ENCODE results near the gene KMT5B.
"Not testable (repeated sequence)": the region's sequence is repeated elsewhere in the genome, so short reads cannot be mapped to it uniquely, and the experiment has no call there.

Gene KMT5B

DNA sequence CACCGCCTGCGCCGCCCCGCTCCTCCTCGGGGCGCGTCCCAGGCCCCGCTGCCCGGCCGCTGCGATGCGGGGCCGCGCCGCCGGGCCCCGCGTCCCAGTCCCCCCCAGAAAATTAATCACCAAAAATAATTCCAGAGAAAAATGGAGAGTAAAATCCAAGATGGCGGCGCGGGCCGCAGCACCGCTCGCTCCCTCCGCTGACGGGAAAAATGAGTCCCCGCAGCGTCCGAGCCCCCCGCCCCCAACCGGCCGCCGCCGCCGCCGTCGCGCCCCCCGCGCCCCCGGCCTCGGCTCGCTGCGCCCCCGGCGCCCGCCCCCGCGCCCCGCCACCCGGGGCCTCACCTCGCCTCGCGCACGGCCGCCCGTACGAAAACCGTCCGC lies at the start of gene KMT5B:
KMT5B (minus strand) TSS at position 162 of the 381 bp plus-strand sequence. CDS start 23,220 bp downstream, outside the sequence.
- peak; percentile 42 for DNase-seq (ENCODE audit: low read depth)

DNA sequence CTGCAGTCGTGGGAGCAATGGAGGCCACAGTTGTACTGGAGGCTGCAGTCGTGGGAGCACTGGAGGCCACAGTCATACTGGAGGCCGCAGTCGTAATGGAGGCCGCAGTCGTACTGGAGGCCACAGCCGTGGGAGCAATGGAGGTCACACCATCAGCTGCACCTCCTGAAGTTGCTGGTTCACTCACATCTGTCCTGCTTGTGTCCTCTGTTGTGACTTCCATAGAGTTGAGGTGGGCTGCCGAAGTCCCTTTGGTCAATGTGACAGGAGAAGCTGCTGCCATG lies 49.4 kb upstream of the KMT5B start:
- no peak for DNase-seq (ENCODE audit: low read depth)

DNA sequence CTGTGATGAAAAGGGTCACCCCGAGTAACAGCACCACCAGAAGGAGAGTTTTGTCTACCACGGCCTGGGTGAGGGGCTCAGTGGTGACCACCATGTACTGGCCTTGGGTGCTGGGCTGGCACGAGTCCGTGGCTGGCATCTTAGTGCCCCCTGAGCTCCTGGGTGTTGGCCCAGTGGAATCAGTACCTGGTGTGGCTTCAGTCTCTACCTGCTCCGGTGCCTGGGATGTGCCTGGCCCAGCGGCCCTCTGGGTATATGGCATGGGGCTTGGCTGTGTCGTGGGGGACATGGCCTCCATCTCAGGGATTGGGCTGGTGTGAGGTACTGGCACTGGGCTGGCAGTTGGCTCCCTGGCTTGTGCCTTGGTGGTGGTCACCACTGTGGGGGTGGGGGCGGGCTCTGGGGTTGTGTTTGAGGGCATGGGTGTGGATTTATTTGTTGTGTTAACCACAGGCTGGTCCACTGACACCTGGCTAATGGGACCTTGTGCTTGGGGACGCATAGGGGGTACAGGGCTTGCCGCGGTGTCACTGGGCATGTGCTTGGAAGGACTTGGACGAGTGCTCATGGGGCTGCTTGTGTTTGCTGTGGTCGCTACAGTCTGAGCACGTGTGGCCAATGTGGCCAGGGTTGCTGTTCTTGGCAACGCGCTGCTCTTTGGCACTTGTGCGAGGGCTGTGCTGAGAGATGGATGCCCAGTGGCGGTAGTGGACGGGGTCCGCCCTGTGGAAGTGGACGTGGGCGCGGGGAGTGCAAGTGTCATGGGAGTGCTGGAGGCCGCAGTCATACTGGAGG lies 48.9 kb upstream of the KMT5B start:
- DNase-seq (ENCODE audit: low read depth), result no peak

DNA sequence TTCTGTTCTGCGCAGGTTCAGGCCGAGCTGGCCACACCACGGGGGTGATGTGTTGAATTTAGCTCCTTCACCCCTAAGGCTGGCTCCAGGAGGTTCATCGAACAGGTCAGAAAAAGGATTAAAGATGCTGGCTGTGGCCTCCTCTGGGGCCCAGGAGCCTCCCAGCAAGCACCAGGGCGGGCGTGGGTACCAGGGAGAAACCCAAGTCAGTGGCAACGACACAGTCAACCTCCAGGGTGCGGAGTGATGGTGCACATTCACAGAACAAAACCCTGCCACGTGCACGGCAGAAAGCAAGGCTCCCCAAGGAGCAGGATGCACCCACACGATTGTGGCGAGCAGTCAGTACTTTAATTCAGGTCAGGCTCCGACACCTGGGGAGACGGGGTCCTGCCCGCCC lies 47.9 kb upstream of the KMT5B start:
- no peak for DNase-seq (ENCODE audit: low read depth)

DNA sequence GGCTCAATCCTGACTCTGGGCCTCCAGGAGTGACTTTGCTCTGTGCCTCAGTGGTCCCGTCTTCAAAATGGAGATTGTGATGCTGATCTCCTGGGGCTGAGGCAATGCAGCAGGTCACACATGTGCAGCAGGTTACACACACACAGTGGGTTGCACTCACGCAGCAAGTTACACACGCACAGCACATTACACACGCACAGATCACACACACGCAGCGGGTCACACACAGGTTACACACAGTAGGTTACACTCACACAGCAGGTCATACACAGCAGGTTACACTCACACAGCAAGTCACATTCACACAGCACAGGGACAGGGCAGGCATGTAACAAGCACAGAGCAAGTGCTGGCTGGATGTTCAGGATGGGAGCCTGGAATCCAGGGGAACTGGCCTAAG lies 47.4 kb upstream of the KMT5B start:
- DNase-seq (ENCODE audit: low read depth), result no peak

DNA sequence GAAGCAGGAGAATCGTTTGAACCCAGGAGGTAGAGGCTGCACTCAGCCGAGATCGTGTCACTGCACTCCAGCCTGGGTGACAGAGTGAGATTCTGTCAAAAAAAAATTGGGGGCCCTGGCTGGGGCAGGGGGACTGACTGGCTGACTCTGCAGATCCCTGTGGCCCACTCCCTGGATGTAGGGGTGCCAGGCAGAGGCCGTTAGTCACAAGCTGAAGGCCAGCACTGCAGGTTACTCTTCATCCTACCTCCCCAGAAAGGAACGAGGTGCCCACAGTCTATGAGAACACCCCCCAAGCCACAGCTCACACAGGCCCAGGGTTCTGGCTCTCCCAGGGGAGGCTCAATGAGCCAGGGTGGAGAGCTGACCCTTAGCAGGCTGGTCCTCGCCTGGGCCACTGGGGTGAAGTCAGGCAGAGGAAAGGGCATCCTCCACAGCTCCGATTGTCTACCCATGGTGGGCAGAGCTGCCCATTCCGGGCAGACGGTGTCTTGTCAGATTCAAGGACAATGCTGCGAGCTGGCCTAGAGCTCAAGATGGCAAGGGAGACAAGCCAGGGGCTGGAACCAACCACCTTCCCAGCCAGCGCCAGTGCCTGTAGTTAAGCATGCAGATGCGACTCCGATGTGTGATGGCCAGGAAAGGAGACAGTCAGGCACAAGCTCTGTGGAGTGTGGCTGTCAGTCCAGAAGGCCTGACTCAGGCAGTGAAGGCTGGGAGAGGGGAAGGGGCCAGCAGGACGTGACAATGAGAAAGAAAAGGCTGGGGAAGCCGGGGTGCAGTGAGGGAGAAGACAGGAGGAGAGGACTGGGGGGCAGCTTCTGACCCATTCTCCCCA lies 46.2 kb upstream of the KMT5B start:
- DNase-seq (ENCODE audit: low read depth), result no peak

DNA sequence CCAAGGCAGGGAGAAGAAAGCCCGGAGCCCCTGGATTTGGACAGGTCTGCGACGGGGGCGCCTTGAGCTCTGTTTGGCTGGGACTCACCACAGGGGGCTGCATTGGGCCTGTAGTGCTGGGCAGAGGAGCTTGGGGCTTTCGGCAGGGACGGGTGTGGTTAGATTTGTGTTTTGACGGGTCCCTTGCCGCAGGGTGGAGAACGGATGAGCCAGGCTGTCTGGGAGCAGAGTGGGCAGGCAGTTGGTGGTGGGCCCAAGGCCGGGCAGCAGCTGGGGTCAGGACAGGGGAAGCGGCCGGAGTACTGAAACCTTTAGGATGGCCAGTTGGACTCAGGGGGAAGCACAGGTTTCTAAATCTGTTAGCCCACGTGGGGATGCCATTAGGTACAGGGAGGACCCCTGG lies 45.3 kb upstream of the KMT5B start:
- no peak for DNase-seq (ENCODE audit: low read depth)

DNA sequence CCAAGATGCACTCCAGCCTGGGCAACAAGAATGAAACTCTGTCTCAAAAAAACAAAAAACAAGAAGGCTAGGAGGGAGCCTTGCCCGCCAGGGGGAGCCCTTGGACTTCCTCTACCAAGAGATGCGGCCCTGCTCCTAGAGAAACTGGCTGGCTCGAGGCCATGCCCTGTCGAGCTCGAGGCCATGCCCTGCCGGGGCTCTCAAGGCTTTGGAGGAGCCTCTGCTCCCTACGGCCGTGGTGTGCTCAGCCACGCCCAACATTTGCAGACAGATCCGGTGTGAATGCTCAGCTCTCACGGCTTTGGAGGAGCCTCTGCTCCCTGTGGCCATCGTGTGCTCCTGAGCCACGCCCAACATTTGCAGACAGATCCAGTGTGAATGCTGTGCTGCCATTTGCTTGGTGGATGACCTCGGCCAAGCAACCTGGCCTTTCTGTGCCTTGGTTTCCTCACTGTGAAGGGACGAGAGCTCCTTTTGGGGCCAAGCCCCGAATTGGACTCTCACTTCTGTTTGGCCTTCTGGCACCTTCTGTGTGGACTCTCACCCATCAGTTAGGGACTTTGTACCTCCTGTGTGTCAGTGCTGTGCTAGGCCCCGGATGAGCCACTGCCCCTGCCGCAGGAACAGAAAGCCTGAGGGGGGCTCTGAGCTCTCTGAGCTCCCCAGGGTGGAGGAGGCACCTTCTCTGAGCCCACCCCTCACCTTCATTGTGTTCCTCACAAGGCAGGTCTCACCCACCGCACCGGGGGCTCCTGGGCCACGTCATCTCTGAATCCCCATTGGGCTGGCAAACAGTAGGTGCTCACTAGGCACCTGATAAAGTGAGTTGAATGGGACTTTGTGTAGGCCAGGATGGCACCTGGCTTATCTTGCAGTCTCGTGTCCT lies 44.6 kb upstream of the KMT5B start:
- DNase-seq (ENCODE audit: low read depth), result peak; percentile 97

DNA sequence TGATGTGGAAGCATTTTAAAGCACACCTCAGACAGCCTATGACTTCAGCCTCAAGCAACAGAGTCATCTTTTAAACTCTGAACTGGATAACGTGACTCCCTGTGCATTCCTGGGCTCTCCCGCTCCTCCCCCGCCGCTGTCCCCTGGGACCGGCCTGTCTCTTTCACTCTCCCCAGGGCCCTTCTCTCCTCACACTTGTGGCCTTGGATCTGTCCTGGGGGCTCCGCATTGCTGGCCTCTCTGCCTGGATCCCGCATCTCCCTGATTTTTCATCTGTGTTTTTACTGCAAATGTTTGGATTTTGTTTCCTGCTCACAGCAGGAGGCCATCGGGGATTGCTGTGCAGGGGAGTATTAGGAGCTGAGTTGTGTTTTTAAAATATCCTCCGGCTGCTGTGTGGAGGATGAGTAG lies 43.2 kb upstream of the KMT5B start:
- no peak for DNase-seq (ENCODE audit: low read depth)

DNA sequence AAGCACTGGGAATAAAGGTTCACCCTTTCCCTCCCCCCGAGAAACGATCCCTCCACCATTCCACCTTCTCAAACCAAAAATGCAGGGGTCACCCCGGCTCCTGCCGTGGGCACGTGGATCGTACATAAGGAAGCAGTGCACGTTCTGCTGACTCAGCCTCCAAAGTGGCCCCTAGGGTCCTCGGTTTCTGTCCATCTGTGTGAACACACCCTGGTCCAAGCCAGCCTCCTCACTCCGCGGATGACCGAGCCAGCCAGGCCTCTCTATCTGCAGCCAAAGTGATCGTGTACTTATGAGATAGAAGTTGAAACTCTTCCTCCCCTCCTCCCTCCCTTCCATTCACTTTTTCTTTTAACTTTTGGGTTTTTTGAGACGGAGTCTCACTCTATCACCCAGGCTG lies 42.4 kb upstream of the KMT5B start:
- no peak for DNase-seq (ENCODE audit: low read depth)

DNA sequence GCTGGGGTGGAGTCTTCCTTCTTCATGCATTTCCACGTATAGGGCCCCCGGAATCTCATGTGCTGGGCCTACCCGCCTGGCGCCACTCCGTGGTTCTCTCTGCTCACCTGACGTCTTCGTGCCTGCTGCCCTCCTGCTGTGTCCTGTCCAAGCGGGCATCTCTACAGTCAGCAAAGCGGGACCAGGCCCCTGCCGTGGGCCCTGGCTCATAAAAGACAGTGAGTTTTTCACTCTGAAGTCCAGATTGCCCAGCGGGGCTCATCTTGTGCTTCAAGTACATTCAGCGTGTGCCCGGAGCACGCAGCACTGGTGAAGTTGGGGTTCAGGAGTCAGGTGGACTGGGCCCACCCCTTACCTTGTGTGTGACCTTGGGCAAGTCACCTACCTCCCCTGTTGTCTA lies 41.3 kb upstream of the KMT5B start:
- DNase-seq (ENCODE audit: low read depth), result no peak

DNA sequence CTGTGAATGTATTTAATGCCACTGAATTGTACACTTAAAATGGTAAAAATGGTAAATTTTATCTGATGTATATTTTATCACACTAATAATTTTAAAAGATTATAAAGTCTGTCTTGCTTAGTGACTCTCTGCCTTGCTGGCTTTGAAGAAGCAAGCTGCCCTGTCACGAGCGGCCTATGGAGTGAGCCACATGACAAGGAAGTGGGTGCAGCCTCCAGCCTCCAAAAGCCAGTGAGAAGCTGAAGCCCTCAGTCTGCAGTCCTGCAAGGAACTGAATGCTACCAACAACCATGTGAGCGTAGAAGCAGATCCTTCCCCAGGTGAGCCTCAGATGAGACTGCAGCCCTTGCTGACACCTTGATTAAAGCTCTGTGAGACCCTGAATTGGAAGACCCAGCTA lies 38.7 kb upstream of the KMT5B start:
- no peak for DNase-seq (ENCODE audit: low read depth)

DNA sequence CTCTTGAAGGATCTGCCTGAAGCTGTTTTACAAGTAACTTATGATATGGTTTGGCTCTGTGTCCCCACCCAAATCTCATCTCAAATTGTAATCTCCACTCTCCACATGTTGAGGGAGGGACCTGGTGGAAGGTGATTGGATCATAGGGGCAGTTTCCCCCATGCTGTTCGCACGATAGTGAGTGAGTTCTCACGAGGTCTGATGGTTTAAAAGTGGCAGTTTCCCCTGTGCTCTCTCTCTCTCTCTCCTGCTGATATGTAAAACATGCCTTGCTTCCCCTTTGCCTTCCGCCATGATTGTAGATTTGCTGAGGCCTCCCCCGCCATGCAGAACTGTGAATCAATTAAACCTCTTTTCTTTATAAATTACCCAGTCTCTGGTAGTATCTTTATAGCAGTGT lies 31.8 kb upstream of the KMT5B start:
- DNase-seq (ENCODE audit: low read depth), result not testable (repeated sequence)

DNA sequence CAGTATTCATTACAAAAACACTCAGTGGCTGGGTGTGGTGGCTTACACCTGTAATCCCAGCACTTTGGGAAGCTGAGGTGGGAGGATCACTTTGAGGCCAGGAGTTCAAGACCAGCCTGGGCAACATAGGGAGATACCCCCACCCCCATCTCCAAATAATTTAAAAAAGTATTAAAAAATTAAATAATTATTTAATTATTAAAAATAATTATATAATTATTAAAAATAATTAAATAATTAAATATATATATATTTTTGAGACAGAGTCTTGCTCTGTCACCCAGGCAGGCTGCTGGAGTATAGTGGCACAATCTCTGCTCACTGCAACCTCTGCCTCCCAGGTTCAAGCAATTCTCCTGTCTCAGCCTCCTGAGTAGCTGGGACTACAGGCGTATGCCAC lies 30.8 kb upstream of the KMT5B start:
- DNase-seq (ENCODE audit: low read depth), result not testable (repeated sequence)

DNA sequence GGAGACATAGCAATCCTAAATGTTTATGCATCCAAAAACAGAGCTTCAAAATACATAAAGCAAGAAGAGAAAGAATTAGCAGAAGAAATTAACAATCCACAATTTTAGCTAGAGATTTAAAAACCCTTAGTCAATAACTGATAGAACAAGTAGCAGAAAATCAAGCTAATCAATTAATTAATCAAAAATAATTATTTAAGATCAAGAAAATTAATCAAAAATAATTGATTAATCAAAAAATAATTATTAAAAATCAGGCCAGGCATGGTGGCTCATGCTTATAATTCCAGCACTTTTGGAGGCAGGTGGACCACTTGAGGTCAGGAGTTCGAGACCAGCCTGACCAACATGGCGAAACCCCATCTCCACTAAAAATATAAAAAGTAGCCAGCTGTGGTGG lies 29.5 kb upstream of the KMT5B start:
- no peak for DNase-seq (ENCODE audit: low read depth)

DNA sequence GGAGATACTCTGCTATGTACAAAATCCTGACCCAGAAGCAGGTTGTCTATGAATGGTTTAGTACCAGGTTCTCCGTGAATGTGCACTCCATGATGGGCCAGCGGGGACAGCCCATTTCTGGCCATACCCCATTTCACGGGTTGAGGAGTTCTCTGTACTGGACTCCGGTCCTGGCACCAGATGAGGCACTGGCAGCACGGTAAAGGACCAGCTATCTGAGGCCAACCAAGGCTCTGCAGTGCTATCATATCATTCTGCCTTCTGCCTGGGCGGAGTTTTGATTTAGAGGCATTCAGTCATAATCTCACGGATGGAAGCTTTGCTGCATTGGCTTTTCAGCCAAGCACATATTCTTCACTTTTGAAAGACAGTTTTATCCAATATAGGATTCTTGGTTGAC lies 18.5 kb upstream of the KMT5B start:
- no peak for DNase-seq (ENCODE audit: low read depth)

DNA sequence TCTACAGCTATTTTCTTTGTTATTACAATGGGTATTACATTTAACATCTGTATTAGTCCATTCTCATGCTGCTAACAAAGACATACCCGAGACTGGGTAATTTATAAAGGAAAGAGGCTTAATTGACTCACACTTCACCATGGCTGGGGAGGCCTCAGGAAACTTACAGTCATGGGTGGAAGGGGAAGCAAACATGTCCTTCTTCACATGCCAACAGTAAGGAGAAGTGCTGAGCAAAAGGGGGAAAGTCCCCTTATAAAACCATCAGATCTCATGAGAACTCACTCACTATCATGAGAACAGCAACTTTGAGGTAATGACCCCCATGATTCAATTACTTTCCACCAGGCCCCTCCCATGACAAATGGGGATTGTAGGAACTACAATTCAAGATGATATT lies 16.5 kb upstream of the KMT5B start:
- no peak for DNase-seq (ENCODE audit: low read depth)

DNA sequence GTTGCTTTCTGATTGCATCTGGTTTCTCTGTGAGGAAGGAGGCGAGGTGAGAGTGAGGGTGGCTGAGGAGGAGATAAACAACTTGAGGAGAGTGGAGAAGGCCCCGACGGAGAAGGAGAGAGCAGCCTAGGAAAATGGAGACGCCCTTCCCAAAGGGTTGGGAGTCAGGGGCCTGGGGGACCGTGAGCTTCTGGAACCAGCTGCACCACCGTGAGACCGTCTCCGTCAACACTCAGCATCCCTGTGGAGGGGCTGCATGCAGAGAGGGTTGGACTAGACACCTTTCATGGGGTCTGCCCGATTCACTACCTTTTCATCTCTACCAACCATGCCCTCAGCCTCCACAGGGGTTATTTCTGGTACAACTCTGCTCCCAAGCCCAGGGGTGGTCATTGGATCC lies 13.3 kb upstream of the KMT5B start:
- DNase-seq (ENCODE audit: low read depth), result no peak

DNA sequence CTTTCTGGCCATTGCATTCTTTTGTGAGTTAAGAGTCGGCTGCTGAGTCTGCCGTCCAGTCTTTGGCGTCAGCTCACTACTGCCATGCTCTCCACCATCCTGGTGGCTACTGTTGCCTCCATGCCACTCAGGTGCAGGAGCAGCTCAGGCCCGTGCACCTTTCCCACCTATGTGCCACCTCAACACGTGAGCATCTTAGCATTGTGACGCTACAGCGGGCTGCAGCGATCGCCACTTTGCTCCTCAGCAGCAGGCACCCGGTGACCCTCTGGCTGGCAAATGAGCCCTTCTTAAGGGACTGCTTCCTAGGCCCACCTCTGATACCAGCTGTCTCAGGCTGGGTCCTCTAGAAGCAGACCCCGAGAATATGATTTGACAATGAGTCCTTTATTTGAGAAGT lies 11.5 kb upstream of the KMT5B start:
- DNase-seq (ENCODE audit: low read depth), result no peak

DNA sequence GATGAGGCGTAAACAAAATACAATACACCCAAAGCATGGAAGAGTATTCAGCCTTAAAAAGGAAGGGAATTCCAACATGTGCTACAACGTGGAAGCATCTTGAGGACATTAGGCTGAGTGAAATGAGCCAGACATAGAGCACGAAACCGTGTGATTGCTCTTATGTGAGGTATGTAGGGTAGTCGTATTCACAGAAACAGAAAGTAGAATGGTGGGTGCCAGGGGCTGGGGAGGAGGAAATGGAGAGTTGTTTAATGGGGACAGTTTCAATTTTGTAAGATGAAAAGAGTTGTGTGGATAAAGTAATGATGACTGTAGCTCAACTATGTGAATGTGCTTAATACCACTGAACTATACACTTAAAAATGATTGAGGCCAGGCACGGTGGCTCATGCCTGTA lies 10.2 kb upstream of the KMT5B start:
- DNase-seq (ENCODE audit: low read depth), result no peak

DNA sequence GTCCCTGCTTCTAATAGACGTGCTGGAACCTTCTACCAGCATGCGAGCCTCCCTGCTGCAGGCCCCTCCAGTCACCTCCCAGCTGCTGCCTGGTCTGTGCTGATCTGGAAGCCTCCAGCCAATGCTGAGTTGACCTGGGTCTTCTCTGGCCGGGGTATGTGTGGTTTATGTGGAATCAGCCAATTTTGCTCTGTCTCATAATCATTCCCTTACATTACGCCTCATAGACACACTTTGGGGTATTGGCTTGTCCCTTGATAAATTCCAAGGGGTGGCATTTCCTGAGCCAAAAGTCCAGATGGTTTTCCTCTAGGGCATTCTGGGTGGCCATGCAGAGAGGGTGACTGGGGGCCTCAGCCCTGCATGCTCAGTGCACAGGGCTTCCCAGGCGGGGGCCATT lies 8.3 kb upstream of the KMT5B start:
- no peak for DNase-seq (ENCODE audit: low read depth)

DNA sequence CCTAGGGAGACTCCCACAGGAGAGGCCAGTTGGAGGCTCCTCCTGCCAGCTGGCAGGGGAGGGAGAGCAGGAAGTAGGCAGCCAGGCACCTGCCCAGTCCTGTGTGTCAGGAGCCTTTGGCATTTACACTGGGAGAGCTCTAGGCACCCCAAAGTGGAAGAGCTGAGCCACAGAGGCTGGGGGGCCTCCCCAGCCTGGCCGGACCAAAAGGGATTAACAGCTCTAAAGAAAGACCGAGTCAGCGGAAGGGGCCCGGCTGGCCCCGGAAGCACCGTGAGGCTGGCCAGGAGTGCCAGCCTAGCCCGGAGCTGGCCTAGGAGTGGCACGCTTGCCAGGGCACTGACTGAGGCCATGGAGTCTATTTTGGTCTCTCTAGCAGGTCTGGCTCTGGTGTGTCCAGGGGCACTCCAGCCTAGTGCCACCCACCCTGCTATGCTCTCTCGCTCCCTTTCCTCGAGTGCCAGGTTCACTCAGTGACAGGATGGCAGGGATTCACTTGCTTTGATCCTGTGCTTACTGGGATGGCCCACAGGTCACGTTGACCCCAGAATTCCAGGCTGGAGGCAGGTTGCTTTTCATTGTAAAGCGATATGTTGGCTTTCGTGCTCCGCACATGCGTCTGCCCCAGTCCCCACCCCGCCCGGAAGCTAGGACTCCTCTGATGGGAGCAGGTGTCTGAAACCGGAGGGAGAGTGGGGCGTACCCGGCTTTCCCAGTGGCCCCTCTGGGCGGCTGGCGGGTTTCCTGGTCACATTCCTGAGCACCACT lies 3.3 kb upstream of the KMT5B start:
- no peak for DNase-seq (ENCODE audit: low read depth)
